H54 (cell line): ENCODE data around the gene PIGS.

Source experiments
- DNase-seq: peaks from one replicate; pipeline ENCODE4 v3.0.0; 2011; ENCODE audit warnings: low spot score, mixed read lengths; ENCODE audit not compliant: insufficient read length
- FAIRE-seq: peaks from 3 replicates; lab custom pipeline; 2011; peaks lifted over from hg19 to GRCh38; lab: Jason Lieb, UNC
- POLR2A ChIP-seq: IDR thresholded peaks from 2 replicates; pipeline ENCODE4 v1.6.1; 2011; ENCODE audit warnings: low read depth, mild to moderate bottlenecking, low read length

PIGS gene

DNA sequence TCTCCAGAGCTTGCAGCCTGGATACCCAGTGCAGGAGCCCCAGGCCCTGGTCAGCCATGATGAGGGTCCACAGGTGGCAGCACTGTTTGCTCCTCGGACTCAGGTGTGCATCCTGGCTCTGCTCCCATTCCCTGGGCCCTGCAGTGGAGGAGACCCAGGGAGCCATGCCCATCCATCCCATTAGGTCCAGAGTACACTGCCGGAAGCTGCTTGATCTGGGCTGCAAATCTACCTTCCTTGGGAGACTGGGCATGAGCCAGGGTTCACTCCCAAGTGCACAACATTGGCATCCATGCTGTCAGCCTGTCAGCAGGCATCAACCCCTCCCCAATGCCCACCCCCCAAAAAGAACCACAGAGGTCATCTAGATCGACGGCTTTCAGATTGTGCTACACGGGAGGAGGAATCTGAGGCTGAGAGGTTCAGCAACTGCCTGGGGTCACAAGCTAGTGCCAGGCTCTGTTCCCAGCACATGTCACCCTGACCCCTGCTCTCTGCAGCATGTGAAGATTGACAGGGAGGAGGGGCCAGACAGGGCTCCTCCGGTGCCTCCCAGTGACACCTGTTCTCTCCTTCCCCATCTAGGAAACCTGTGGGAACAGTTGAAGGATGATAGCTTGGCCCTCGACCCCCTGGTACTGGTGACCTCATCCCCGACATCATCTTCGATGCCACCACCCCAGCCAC, 34.6 kb downstream of the PIGS start:
- FAIRE-seq (no peak), DNase-seq (no peak)
- no peak for TF ChIP-seq POLR2A

DNA sequence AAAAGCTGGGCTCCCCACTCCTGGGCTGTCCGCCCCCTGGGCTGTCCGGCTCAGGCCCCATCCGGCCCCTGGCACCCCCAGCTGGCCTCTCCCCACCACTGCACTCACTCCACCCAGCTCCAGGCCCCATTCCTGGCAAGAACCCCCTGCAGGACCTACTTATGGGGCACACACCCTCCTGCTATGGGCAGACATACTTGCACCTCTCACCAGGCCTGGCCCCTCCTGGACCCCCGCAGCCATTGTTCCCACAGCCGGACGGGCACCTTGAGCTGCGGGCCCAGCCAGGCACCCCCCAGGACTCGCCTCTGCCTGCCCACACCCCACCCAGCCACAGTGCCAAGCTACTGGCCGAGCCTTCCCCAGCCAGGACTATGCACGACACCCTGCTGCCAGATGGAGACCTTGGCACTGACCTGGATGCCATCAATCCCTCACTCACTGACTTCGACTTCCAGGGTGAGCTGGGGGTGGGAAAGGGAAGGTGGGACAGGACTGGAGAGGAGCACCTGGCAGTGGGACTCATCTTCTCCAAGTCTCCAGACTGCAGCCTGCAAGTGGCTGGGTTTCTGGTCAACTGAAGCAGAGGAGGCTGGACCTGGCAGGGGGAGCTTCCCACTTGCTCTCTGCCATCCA, 36.5 kb downstream of the PIGS start:
- TF ChIP-seq POLR2A, result no peak
- DNase-seq, result no peak
- no peak for FAIRE-seq

DNA sequence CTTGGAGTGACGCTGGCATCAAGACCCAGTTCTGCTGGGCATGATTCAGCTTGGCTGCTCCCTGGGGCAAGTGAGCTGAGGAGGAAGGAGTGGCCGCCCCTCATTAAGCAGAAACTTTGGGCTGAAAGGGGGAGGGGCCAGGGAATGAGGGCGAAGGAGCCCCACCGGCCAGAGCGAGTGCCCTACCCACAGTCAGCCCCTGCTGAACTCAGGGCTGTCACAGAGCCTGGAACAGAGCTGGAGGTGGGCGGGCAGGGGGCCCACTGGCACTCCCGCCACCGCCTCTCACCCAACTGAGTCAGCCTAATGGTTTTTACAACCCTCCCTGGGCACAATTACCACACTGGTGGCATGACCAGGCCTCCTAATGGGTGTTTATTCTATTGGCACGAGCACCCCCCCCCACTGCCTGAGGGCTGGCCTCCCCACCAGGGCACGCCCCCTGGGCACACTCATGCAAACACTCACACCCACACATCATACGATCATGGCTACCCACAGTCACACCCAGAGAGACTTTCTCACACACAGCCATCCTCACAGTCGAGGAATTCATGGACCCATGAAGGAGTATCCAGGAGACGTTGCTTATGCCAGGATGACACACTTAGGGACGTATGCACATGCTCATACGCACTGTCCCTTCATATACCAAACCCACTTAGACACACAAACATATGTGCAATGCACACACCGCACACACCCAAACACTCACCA, 38.1 kb downstream of the PIGS start:
- no peak for TF ChIP-seq POLR2A
- FAIRE-seq (no peak), DNase-seq (no peak)

DNA sequence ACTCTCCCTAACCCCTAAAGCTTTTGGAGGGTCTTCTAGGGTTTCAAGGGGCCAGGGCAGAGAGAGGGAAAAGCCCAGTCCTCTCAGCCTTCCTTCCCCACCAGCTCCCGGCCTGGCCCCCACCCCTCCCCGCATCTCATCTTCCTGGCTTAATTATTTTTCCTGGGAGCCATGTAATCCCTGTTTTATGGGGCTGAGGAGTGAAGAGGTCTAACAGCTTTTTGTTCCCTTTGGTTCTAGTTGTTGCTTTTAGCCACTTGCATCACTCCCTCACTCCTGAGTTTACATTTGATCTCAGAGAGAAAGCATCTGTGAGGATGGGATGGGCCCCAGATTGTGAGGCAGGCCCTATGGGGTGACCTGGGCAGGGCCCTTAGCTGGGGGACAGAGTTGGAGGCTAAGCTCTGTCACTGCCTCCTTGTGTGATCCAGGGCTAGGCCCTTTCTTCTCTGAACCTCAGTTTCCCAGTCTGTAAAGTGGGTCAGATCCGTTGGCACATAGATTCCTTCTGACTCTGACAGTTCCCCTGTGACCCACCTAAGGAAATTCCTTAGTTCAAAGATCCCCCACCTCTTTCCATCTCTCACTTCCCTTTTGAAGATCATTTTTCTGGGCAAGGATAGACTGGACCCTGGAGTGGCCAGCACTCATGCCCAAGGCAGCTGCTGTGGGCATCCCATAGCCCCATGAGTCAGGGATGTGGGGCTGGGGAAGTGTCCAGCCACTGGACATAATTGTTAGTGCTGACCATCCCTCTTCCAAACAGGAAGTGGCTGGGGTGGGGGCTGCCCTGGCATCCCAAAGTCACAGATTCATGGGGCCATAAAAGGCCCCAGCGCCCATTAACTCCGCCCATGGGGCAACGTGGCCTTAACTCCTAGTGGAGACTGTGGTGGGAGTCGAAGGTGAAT, 39.0 kb downstream of the PIGS start:
- no peak for DNase-seq
- FAIRE-seq, result no peak
- no peak for TF ChIP-seq POLR2A

DNA sequence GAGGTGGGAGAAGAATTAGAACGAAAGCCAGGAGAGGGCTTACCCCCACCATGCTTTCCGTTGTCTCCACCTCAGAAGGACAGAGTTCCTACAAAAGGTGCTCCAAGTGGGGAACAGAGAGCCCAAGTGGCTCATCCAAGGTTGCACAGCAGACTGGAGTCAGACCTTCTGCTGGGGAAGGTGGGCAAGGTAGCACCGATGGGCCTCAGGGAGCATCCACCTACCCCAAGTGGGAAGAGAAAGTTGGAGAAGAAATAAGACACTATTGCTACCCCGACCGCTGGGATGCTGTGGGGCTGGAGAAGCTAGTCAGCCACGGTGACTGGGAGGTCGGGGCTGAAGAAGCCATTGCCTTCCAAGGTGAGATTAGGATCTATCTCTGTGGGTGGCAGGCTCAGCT, 40.4 kb downstream of the PIGS start:
- no peak for TF ChIP-seq POLR2A
- DNase-seq (no peak), FAIRE-seq (no peak)

DNA sequence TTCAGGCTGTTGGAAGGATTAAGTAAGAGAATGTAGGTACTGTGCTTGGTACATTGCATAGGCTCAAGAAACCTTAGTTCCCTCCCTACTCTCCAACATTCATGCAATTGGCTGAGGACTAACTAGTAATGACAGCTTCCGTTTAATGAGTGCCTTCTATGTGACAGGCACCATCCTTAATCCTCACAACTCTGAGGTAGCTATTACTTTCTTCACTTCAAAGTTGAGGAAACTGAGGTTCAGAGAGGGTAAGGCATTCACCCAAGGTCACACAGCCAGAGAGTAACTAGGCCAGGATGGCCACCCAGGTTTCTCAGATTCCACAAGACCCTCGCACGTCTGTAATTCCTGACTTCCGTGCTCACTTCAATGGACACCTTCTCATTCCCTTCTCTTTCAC, 41.1 kb downstream of the PIGS start:
- DNase-seq (no peak), FAIRE-seq (no peak)
- no peak for TF ChIP-seq POLR2A

DNA sequence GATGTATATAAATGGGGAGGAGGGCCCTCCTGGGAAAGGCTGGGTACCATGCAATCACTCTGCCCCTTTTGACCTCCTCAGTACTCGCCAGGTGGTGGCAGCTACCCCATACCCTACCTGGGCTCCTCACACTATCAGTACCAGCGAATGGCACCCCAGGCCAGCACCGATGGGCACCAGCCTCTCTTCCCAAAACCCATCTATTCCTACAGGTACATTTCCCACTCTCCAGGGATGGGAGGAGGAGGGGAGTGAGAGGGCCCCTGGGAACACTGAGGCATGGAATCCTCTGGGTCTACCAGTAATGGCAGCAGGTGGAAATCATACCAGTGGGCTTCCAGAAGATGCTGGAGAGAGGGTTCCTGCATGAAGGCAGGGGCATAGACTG, 42.3 kb downstream of the PIGS start:
- TF ChIP-seq POLR2A, result no peak
- DNase-seq (no peak), FAIRE-seq (no peak)

DNA sequence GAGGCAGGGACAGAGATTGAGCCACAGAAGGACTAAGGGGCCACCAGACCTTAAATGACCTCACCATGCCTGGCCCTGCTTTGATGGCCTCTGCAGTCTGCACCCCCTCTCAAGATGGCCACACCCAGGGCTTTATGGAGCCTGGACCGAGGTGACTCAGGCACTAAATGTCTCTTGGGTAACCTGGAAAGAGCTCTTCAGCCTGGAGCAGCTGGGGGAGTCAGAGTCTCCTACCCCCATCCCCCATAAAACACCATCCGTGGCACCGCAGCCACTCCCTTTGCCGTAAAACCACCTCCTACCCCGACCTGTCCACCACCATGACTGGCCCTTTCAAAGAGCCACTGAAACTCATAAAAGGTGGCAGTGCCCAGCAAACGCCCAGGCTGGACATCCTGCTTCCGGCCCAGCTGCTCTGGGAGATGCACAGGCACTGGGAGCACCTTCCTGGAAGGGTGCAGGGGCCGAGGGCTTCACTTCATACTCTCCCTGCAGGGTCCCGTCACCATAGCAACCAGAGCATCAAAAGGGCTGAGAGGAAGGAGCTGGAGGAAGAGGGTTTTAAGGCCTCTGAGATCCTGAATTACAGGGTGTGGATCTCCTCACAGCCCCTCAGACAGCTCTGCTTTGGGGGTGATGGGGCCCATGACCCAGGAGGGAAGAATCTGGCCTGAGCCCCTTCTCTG, 42.9 kb downstream of the PIGS start:
- TF ChIP-seq POLR2A, result no peak
- DNase-seq, result no peak
- FAIRE-seq, result no peak

DNA sequence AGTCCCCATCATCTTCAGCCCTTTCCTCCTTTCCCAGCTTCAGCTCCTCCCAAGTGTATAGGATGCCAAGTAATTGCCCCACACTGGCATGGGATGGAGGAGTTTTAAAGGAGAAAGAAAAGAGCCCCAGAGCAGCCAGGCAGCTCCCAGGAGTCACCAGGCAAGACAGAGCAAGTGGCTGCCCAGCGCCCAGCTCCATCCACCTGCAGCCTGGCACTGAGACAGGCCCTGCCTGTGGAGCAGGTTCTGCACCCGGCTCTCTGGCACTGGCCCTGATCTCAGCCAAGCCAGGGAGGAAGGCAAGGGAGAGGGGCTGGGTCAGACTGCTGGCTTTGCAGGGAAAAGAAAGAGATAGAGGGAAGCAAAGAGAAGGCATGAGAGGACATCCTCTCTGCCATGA, 43.5 kb downstream of the PIGS start:
- FAIRE-seq (no peak), DNase-seq (no peak)
- no peak for TF ChIP-seq POLR2A

DNA sequence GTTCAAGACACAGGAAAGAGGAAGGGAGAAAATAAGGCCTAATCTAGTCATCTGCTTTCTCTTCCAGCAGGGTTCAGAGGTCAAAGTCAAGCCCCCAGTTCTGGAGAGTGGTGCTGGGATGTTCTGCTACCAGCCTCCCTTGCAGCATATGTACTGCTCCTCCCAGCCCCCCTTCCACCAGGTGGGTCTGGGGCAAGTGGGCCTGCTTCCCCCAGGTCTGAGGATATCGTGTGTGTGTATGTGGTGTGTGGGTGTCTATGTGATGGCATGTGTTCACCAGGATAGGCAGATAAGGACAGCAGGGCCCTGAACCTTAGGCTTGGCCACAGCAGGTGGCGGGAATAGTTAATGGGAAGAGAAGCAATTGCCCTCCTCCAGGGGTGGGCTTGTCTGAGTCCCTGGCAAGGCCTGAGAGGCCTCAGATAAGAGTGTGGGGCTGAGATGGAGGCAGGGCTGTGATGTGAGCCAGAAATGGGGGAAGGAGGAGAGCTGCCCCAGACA, 44.1 kb downstream of the PIGS start:
- no peak for DNase-seq
- no peak for TF ChIP-seq POLR2A
- no peak for FAIRE-seq

DNA sequence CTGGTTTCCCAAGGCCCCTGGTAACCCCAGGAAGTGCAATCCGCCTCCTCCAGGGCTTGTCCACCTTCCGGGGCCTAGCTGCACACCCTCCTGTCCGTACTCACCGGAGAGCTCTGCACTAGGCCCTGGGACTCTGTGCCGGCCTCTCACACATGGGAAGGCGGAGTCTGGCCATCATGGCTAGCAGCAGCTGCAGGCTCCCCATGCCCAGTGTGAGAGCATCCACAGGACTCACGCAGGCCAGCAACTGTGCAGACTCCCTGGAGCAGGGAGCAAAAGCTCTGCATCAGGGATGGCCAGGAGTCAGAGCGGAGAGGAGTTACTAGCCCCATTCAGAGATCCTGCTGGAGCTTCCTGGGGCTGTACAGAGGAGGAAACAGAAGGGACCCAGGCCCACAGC, 44.9 kb downstream of the PIGS start:
- FAIRE-seq (no peak), DNase-seq (no peak)
- no peak for TF ChIP-seq POLR2A

DNA sequence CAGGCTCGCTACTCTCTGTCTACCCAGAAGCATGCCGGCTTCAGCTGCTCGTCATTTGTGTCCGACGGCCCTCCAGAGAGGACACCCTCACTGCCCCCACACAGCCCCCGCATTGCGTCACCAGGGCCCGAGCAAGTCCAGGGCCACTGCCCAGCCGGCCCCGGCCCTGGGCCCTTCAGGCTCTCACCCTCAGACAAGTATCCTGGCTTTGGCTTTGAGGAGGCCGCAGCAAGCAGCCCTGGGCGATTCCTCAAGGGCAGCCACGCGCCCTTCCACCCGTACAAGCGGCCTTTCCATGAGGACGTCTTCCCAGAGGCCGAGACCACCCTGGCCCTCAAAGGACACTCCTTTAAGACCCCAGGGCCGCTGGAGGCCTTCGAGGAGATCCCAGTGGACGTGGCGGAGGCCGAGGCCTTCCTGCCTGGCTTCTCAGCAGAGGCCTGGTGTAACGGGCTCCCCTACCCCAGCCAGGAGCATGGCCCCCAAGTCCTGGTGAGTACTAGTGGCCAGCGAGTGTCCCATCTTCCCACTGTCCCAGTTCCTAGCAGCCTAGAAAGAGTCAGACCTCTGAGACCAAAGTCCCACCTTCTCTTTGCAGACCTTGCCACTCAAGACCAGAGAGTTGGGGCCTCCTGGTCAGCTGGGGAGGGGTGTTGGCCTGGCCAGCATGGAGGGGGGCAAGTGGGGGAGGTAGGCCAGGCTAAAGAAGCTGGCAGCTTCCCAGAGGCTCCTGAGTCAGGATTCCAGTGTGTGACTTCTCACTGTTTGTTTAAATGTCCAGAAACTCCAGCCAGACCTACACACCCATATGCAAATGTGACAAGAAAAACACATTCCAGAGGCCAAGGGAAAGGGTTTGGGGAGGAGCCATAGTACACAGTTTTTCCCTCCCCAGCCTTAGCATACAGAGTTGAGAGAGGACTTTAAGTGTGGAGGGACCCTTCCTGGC, 46.6 kb downstream of the PIGS start:
- DNase-seq (peak; percentile 65), FAIRE-seq (no peak)
- no peak for TF ChIP-seq POLR2A
